ENCODE data around the gene TNFSF4. TPM values are rescaled to one million over a fixed set of nuclear protein-coding genes. Genes with fewer than 3 reads are reported as not detected.

Gene TNFSF4
- total RNA-seq, 1 donor from 2014 or later: 3.3 TPM

GRCh38 chr1:173181791-173182190 lies 25.3 kb downstream of the TNFSF4 start:
- TF ChIP-seq CTCF (IDR thresholded peaks at IDR 0.05; ENCODE audit: insufficient read depth, low read depth, low read length) (no peak), EZH2 (IDR thresholded peaks at IDR 0.05; ENCODE audit: insufficient read depth, low read length) (no peak)
- Histone ChIP-seq H3K9ac (ENCODE audit: low read length) (no peak overlapping the region), H3K27ac (ENCODE audit: low read depth, low read length) (no peak overlapping the region), H4K20me1 (ENCODE audit: insufficient read depth, low read length) (no peaks in the 10 kb centered on the region), H2AFZ (ENCODE audit: low read depth, low read length) (no peak overlapping the region), H3K79me2 (ENCODE audit: insufficient read depth, low read length) (no peaks in the 10 kb centered on the region), H3K36me3 (ENCODE audit: insufficient read depth, low read length) (no peaks in the 10 kb centered on the region), H3K4me2 (ENCODE audit: low read length) (no peak overlapping the region), H3K9me3 (ENCODE audit: insufficient read depth, low read depth, low read length) (no peaks in the 10 kb centered on the region), H3K4me1 (ENCODE audit: insufficient read depth, low read length) (no peaks in the 10 kb centered on the region), H3K27me3 (ENCODE audit: insufficient read depth, low read length) (no peaks in the 10 kb centered on the region), H3K4me3 (ENCODE audit: insufficient read depth, low read depth, low read length) (no peak overlapping the region)
- Mint-ChIP-seq H3K27me3 (ENCODE audit: low read depth, unreplicated experiment) (peaks cover under 1% of the 10 kb centered on the region), H3K4me1 (ENCODE audit: low read depth, unreplicated experiment) (no peaks in the 10 kb centered on the region), H3K9me3 (ENCODE audit: unreplicated experiment) (peaks cover 6% of the 10 kb centered on the region), H3K36me3 (ENCODE audit: low read depth, unreplicated experiment) (peaks cover 5% of the 10 kb centered on the region), H3K4me3 (ENCODE audit: unreplicated experiment) (no peak overlapping the region), H3K27ac (ENCODE audit: unreplicated experiment) (no peak overlapping the region)
- DNase-seq (ENCODE audit: low read depth) (no peak), FAIRE-seq (no peak)

- no peak overlapping the region for H3K4me2 ChIP-seq (ENCODE audit: low read length)
- TF ChIP-seq EZH2 (IDR thresholded peaks at IDR 0.05; ENCODE audit: insufficient read depth, low read length) (no peak), CTCF (IDR thresholded peaks at IDR 0.05; ENCODE audit: insufficient read depth, low read depth, low read length) (no peak)
- no peaks in the 10 kb centered on the region for H3K27me3 ChIP-seq (ENCODE audit: insufficient read depth, low read length)
- DNase-seq (ENCODE audit: low read depth) (no peak), FAIRE-seq (no peak)
- no peaks in the 10 kb centered on the region for H3K4me1 ChIP-seq (ENCODE audit: insufficient read depth, low read length)
- H2AFZ ChIP-seq (ENCODE audit: low read depth, low read length): no peak overlapping the region
- peaks cover 2% of the 10 kb centered on the region for H3K4me1 Mint-ChIP-seq (ENCODE audit: low read depth, unreplicated experiment)
- H3K27ac Mint-ChIP-seq (ENCODE audit: unreplicated experiment): no peak overlapping the region
- H3K9me3 Mint-ChIP-seq (ENCODE audit: unreplicated experiment): peaks cover 27% of the 10 kb centered on the region
- H3K27ac ChIP-seq (ENCODE audit: low read depth, low read length): no peak overlapping the region
- no peak overlapping the region for H3K4me3 ChIP-seq (ENCODE audit: insufficient read depth, low read depth, low read length)
- no peaks in the 10 kb centered on the region for H3K36me3 ChIP-seq (ENCODE audit: insufficient read depth, low read length)
- H3K27me3 Mint-ChIP-seq (ENCODE audit: low read depth, unreplicated experiment): no peaks in the 10 kb centered on the region
- H3K79me2 ChIP-seq (ENCODE audit: insufficient read depth, low read length): no peaks in the 10 kb centered on the region
- H3K9me3 ChIP-seq (ENCODE audit: insufficient read depth, low read depth, low read length): peaks cover 22% of the 10 kb centered on the region
- peaks cover 2% of the 10 kb centered on the region for H3K36me3 Mint-ChIP-seq (ENCODE audit: low read depth, unreplicated experiment)
- H4K20me1 ChIP-seq (ENCODE audit: insufficient read depth, low read length): no peaks in the 10 kb centered on the region
- H3K9ac ChIP-seq (ENCODE audit: low read length): no peak overlapping the region
- no peak overlapping the region for H3K4me3 Mint-ChIP-seq (ENCODE audit: unreplicated experiment)
Observed at GRCh38 chr1:173176246-173176645, 30.9 kb downstream of the TNFSF4 start.

- H3K27ac ChIP-seq (ENCODE audit: low read depth, low read length): no peak overlapping the region
- Mint-ChIP-seq H3K4me1 (ENCODE audit: low read depth, unreplicated experiment) (peaks cover 2% of the 10 kb centered on the region), H3K27ac (ENCODE audit: unreplicated experiment) (no peak overlapping the region), H3K27me3 (ENCODE audit: low read depth, unreplicated experiment) (no peaks in the 10 kb centered on the region), H3K4me3 (ENCODE audit: unreplicated experiment) (no peak overlapping the region), H3K9me3 (ENCODE audit: unreplicated experiment) (peaks cover 31% of the 10 kb centered on the region), H3K36me3 (ENCODE audit: low read depth, unreplicated experiment) (peaks cover 4% of the 10 kb centered on the region)
- no peak for TF ChIP-seq EZH2 (IDR thresholded peaks at IDR 0.05; ENCODE audit: insufficient read depth, low read length)
- no peak for TF ChIP-seq CTCF (IDR thresholded peaks at IDR 0.05; ENCODE audit: insufficient read depth, low read depth, low read length)
- no peak for FAIRE-seq
- no peaks in the 10 kb centered on the region for H4K20me1 ChIP-seq (ENCODE audit: insufficient read depth, low read length)
- no peaks in the 10 kb centered on the region for H3K36me3 ChIP-seq (ENCODE audit: insufficient read depth, low read length)
- no peaks in the 10 kb centered on the region for H3K27me3 ChIP-seq (ENCODE audit: insufficient read depth, low read length)
- H3K4me1 ChIP-seq (ENCODE audit: insufficient read depth, low read length): no peaks in the 10 kb centered on the region
- peak; percentile 39 for DNase-seq (ENCODE audit: low read depth)
- no peak overlapping the region for H2AFZ ChIP-seq (ENCODE audit: low read depth, low read length)
- no peak overlapping the region for H3K4me3 ChIP-seq (ENCODE audit: insufficient read depth, low read depth, low read length)
- no peak overlapping the region for H3K4me2 ChIP-seq (ENCODE audit: low read length)
- peaks cover 22% of the 10 kb centered on the region for H3K9me3 ChIP-seq (ENCODE audit: insufficient read depth, low read depth, low read length)
- H3K9ac ChIP-seq (ENCODE audit: low read length): no peak overlapping the region
- H3K79me2 ChIP-seq (ENCODE audit: insufficient read depth, low read length): no peaks in the 10 kb centered on the region
Observed at GRCh38 chr1:173175514-173176145, 31.5 kb downstream of the TNFSF4 start.
